IMR-90 (cell line): Measurements from ENCODE around the gene WDR62. TPM values are rescaled to one million over a fixed set of nuclear protein-coding genes. Genes with fewer than 3 reads are reported as not detected.

Experiments
- ATAC-seq: fragments of 200-7000 bp; cut with Tn5 transposase; 2 replicates; pipeline ENCODE4 v1.9.1; 2020; ENCODE audit warnings: low read depth, mild to moderate bottlenecking, moderate library complexity
- BruUV-seq: library from RNA; stranded (reverse); fragments of 400-500 nt; replicated peaks from 2 replicates; lab custom pipeline; 2021; lab: Mats Ljungman, UMichigan
- CTCF ChIA-PET: fragments of 300-600 bp; formaldehyde crosslinking; extraction: SDS; loops from one replicate; lab custom pipeline; 2021; ENCODE audit warnings: antibody characterized with exemption; lab: Yijun Ruan, JAX
- POLR2A ChIA-PET: fragments of 300-600 bp; sonication (Branson Sonifier 250); formaldehyde crosslinking; loops from one replicate; lab custom pipeline; 2022; ENCODE audit warnings: antibody characterized with exemption; ENCODE audit not compliant: unreplicated experiment; lab: Charles Lee
- DNase-seq: peaks from one replicate; pipeline ENCODE4 v3.0.0; 2013
- H2AFZ ChIP-seq: replicated peaks from 2 replicates; pipeline ENCODE3; 2013; ENCODE audit warnings: low read length, mild to moderate bottlenecking; ENCODE audit not compliant: poor library complexity
- H2AK5ac ChIP-seq: 2 replicates; pipeline ENCODE4 v1.6.1; 2013; ENCODE audit warnings: low read depth, low read length, inconsistent platforms
- H2AK9ac ChIP-seq: replicated peaks from 2 replicates; pipeline ENCODE3; 2013; ENCODE audit warnings: mild to moderate bottlenecking, low read depth, low read length, moderate library complexity; ENCODE audit not compliant: poor library complexity
- H2BK120ac ChIP-seq: 2 replicates; pipeline ENCODE4 v1.6.1; 2013; ENCODE audit warnings: low read depth, low read length, inconsistent platforms
- H2BK15ac ChIP-seq: 3 replicates; pipeline ENCODE4 v1.6.1; 2013; ENCODE audit warnings: low read depth, low read length, inconsistent platforms
- H2BK20ac ChIP-seq: 2 replicates; pipeline ENCODE4 v1.6.1; 2013; ENCODE audit warnings: low read depth, mild to moderate bottlenecking, inconsistent platforms, low read length, moderate library complexity
- H2BK5ac ChIP-seq: 2 replicates; pipeline ENCODE4 v1.6.1; 2013; ENCODE audit warnings: mild to moderate bottlenecking, low read depth, low read length, inconsistent platforms; ENCODE audit not compliant: poor library complexity, severe bottlenecking
- H3K14ac ChIP-seq: replicated peaks from 2 replicates; pipeline ENCODE4 v1.6.1; 2013; ENCODE audit warnings: low read depth, low read length, inconsistent platforms
- H3K18ac ChIP-seq: 2 replicates; pipeline ENCODE4 v1.6.1; 2013; ENCODE audit warnings: low read depth, low read length, control low read depth
- H3K23ac ChIP-seq: 2 replicates; pipeline ENCODE4 v1.6.1; 2013; ENCODE audit warnings: low read depth, low read length, inconsistent platforms
- H3K27ac ChIP-seq: 2 replicates; pipeline ENCODE4 v1.5.1; 2013; ENCODE audit warnings: mild to moderate bottlenecking, control low read depth, low read length; ENCODE audit not compliant: insufficient read depth
- H3K27me3 ChIP-seq: 2 replicates; pipeline ENCODE4 v1.6.1; 2013; ENCODE audit warnings: low read length; ENCODE audit not compliant: control insufficient read depth, insufficient read depth
- H3K36me3 ChIP-seq: 2 replicates; pipeline ENCODE4 v1.6.1; 2013; ENCODE audit warnings: low read length, mixed read lengths; ENCODE audit not compliant: control insufficient read depth, insufficient read depth
- H3K4ac ChIP-seq: 2 replicates; pipeline ENCODE4 v1.6.1; 2013; ENCODE audit warnings: low read depth, low read length, inconsistent platforms
- H3K4me1 ChIP-seq: 2 replicates; pipeline ENCODE4 v1.6.1; 2013; ENCODE audit warnings: low read length, mixed read lengths; ENCODE audit not compliant: control insufficient read depth, insufficient read depth
- H3K4me2 ChIP-seq: 2 replicates; pipeline ENCODE4 v1.6.1; 2013; ENCODE audit warnings: low read depth, mild to moderate bottlenecking, control low read depth, low read length, moderate library complexity
- H3K4me3 ChIP-seq: 2 replicates; pipeline ENCODE4 v1.5.1; 2013; ENCODE audit warnings: low read depth, mild to moderate bottlenecking, control low read depth, low read length, moderate library complexity; ENCODE audit not compliant: insufficient read depth
- H3K56ac ChIP-seq: 2 replicates; pipeline ENCODE4 v1.6.1; 2013; ENCODE audit warnings: low read length, inconsistent platforms; ENCODE audit not compliant: insufficient read depth; ENCODE audit errors: extremely low read depth
- H3K79me1 ChIP-seq, 2 experiments: 2 replicates each; pipeline ENCODE4 v1.6.1; 2013; ENCODE audit warnings: low read length in 2 of 2, inconsistent platforms in 1 of 2, low read depth in 1 of 2
- H3K9ac ChIP-seq: 2 replicates; pipeline ENCODE4 v1.6.1; 2013; ENCODE audit warnings: low read depth, low read length, control low read depth
- H3K9me1 ChIP-seq: 2 replicates; pipeline ENCODE4 v1.6.1; 2013; ENCODE audit warnings: low read length, inconsistent platforms; ENCODE audit not compliant: insufficient read depth
- H3K9me3 ChIP-seq: 2 replicates; pipeline ENCODE4 v1.6.1; 2013; ENCODE audit warnings: low read length; ENCODE audit not compliant: control insufficient read depth, insufficient read depth
- H4K20me1 ChIP-seq: 2 replicates; pipeline ENCODE4 v1.6.1; 2013; ENCODE audit warnings: low read length, inconsistent platforms; ENCODE audit not compliant: insufficient read depth
- H4K5ac ChIP-seq: 2 replicates; pipeline ENCODE4 v1.6.1; 2013; ENCODE audit warnings: mild to moderate bottlenecking, low read depth, low read length, control low read depth
- H4K8ac ChIP-seq, 2 experiments: 2 replicates each; pipeline ENCODE4 v1.6.1; 2013; ENCODE audit warnings: low read depth in 2 of 2, low read length in 2 of 2, control low read depth in 1 of 2, inconsistent platforms in 1 of 2
- H4K91ac ChIP-seq: 2 replicates; pipeline ENCODE4 v1.6.1; 2013; ENCODE audit warnings: low read depth, low read length, inconsistent platforms; ENCODE audit not compliant: insufficient read depth
- CTCF ChIP-seq: conservative IDR thresholded peaks from 2 replicates; pipeline ENCODE4 v1.5.1; 2012; ENCODE audit warnings: mild to moderate bottlenecking, low read depth, low read length, improper control_type of control experiment
- MAZ ChIP-seq: IDR thresholded peaks from 2 replicates; pipeline ENCODE4 v1.6.1; 2012; ENCODE audit warnings: low read depth, mild to moderate bottlenecking, low read length, improper control_type of control experiment, moderate library complexity, borderline replicate concordance
- WGBS, 2 experiments: methylation state at CpG; one replicate each; pipeline versions ENCODE4 v1.1.5 to v1.1.7; 2013; ENCODE audit warnings: missing lambda C conversion rate in 2 of 2; ENCODE audit not compliant: insufficient read length in 1 of 2; ENCODE audit errors: extremely low coverage in 2 of 2; 5-methylcytosine and 5-hydroxymethylcytosine counted together
- dilution Hi-C: fragments of 300-500 bp; cut with HindIII; formaldehyde crosslinking; loops from one replicate; pipeline ENCODE4 v1.14.3; 2018; ENCODE audit warnings: low sequenced_read_pairs; ENCODE audit not compliant: unreplicated experiment
- in situ Hi-C: fragments of 300-500 bp; cut with MboI; formaldehyde crosslinking; loops from 3 replicates; pipeline ENCODE4 v1.14.3; 2019; ENCODE audit warnings: low sequenced_read_pairs, inconsistent platforms, mixed read lengths
- intact Hi-C: fragments of 100-400 bp; cut with micrococcal nuclease; formaldehyde crosslinking; loops from 2 replicates; pipeline ENCODE4 v1.10.0; 2022
- polyA plus RNA-seq, 3 experiments: library from polyadenylated mRNA; depleted of rRNA; stranded (reverse); fragments of >200 nt; gene quantifications; 2 replicates each; pipeline ENCODE4 v1.2.3, GENCODE V29; 2012; ENCODE audit warnings: low replicate concordance in 1 of 3
- total RNA-seq: library from RNA; depleted of rRNA; stranded (reverse); fragments of >200 nt; gene quantifications from 2 replicates; pipeline ENCODE4 v1.2.3, GENCODE V29; 2012

Gene WDR62
- total and polyA plus RNA-seq, 2 of the 4 experiments (the other 2 are of a cell fraction) = 4.5 to 7.0 TPM

GRCh38 chr19:36140304-36141038 lies 85.8 kb downstream of the WDR62 start:
- H3K79me1 ChIP-seq = peaks cover 32 to 45% of the 10 kb centered on the region in 2 experiments
- H3K14ac ChIP-seq = peak overlapping the region; percentile 98
- peak overlapping the region; percentile 93 for H4K91ac ChIP-seq
- peak overlapping the region; percentile 63 for H2BK120ac ChIP-seq
- peak overlapping the region; percentile 84 for H3K18ac ChIP-seq
- TSS peak; percentile 86 for BruUV-seq
- peak overlapping the region; percentile 96 for H3K4me3 ChIP-seq
- H3K4ac ChIP-seq = peak overlapping the region; percentile 99
- H3K9me3 ChIP-seq = no peaks in the 10 kb centered on the region
- peaks cover 10% of the 10 kb centered on the region for H3K4me1 ChIP-seq
- intact Hi-C loops (loop anchor here (2.0 kb wide), 1 partner anchor 26 kb away; the partner anchor contains the start of genes POLR2I and TBCB), in situ Hi-C loops (no loop called here), dilution Hi-C loops (no loop called here)
- no peaks in the 10 kb centered on the region for H3K27me3 ChIP-seq
- peaks cover 27% of the 10 kb centered on the region for H4K20me1 ChIP-seq
- H3K36me3 ChIP-seq = peaks cover 25% of the 10 kb centered on the region
- H2AK5ac ChIP-seq = peak overlapping the region; percentile 87
- H2AFZ ChIP-seq = peak overlapping the region; percentile 96
- peak overlapping the region; percentile 93 to 94 for H4K8ac ChIP-seq
- ChIA-PET CTCF (interaction anchor here (1.4 kb wide), 1 partner anchor 11 kb away, joined by 3 read pairs; no protein-coding TSS in a partner anchor), POLR2A (no interaction called here)
- no peak overlapping the region for H2BK20ac ChIP-seq
- peak overlapping the region; percentile 96 for H3K23ac ChIP-seq
- H2BK15ac ChIP-seq = peak overlapping the region; percentile 59; the same call in 1 of the 3 replicates
- DNase-seq (peak; percentile 52), ATAC-seq (peak; percentile 21)
- peak overlapping the region; percentile 95 for H3K27ac ChIP-seq
- 0% methylated on average over 7 of the region's 31 CpGs; no CpG with 5 or more reads in 1 of the 2 experiments for WGBS, 2 experiments
- H3K9me1 ChIP-seq = peaks cover 9% of the 10 kb centered on the region
- TF ChIP-seq MAZ (peak; percentile 31; the same call in 1 of the 2 replicates), CTCF (no peak)
- peak overlapping the region; percentile 91 for H4K5ac ChIP-seq
- peak overlapping the region; percentile 100 for H2AK9ac ChIP-seq
- peak overlapping the region; percentile 92 for H2BK5ac ChIP-seq
- H3K56ac ChIP-seq = peak overlapping the region; percentile 94
- peak overlapping the region; percentile 99 for H3K9ac ChIP-seq
- peak overlapping the region; percentile 74 for H3K4me2 ChIP-seq
